ENCODE results near the gene PLEKHA5.
"Not testable (repeated sequence)": the region's sequence is repeated elsewhere in the genome, so short reads cannot be mapped to it uniquely, and the experiment has no call there.

The PLEKHA5 gene

DNA sequence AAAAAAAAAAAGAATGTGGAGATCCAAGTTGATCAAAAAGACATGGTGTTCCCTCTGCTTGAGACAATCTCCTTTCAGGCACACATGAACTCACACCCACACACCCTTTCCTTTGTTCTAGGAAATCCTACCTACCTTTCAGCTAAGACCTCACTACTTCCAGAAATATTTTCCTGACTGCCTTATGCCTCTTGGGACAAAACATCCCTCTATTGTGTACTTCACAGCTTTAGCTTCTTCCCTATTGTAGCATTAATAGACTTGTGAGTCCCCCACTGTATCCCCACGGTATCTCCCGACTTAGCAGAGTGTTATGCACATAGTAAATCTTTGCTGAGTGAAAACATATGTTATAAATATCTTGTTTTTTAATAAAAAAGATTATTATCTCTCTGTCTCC, 264.9 kb downstream of the PLEKHA5 start:
- TF ChIP-seq, protein P1, sequence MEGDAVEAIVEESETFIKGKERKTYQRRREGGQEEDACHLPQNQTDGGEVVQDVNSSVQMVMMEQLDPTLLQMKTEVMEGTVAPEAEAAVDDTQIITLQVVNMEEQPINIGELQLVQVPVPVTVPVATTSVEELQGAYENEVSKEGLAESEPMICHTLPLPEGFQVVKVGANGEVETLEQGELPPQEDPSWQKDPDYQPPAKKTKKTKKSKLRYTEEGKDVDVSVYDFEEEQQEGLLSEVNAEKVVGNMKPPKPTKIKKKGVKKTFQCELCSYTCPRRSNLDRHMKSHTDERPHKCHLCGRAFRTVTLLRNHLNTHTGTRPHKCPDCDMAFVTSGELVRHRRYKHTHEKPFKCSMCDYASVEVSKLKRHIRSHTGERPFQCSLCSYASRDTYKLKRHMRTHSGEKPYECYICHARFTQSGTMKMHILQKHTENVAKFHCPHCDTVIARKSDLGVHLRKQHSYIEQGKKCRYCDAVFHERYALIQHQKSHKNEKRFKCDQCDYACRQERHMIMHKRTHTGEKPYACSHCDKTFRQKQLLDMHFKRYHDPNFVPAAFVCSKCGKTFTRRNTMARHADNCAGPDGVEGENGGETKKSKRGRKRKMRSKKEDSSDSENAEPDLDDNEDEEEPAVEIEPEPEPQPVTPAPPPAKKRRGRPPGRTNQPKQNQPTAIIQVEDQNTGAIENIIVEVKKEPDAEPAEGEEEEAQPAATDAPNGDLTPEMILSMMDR (IDR thresholded peaks at IDR 0.05; ENCODE audit: low read depth, low read length, poor library complexity, severe bottlenecking): no peak
- TF ChIP-seq EZH2phosphoT487 (IDR thresholded peaks at IDR 0.05; ENCODE audit: borderline replicate concordance, low read length): no peak
- Histone ChIP-seq H3K4me1 (ENCODE audit: control insufficient read depth, low read length) (no peaks in the 10 kb centered on the region), H3K79me2 (ENCODE audit: control insufficient read depth, low read length) (no peaks in the 10 kb centered on the region), H3F3A (ENCODE audit: control insufficient read depth, insufficient read depth) (no peaks in the 10 kb centered on the region), H3K9me2 (replicated peaks; ENCODE audit: control insufficient read depth, low read length) (no peaks in the 10 kb centered on the region), H3K27ac (ENCODE audit: low read depth, low read length) (no peak overlapping the region), H3K36me3 (ENCODE audit: control insufficient read depth, low read length) (no peaks in the 10 kb centered on the region), H3K27me3 (ENCODE audit: control insufficient read depth, low read length) (no peaks in the 10 kb centered on the region), H4K20me1 (ENCODE audit: control insufficient read depth, insufficient read depth, low read depth, low read length) (no peaks in the 10 kb centered on the region), H3K9me3 (ENCODE audit: control insufficient read depth, insufficient read depth, low read length) (no peaks in the 10 kb centered on the region), H3K4me2 (ENCODE audit: low read length) (no peak overlapping the region), H3K4me3 (ENCODE audit: low read length) (no peak overlapping the region)

DNA sequence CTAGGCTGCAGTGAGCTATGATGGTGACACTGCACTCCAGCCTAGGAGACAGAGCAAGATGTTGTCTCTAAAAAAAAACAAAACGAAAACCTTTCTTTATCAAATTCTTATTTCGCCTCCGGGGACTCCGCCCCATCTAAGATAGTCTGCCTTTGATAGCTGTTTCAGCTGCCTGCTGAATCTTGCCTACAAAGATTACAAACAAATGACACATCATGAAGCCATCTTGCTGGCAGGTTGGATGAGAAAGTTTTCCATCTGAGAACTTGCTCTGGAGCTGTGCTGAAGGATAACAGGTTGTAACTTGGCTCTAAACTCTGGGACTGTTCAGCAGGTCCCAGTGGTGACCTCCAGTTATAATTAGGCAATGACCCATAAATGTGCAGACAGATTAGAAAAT, 268.0 kb downstream of the PLEKHA5 start:
- Histone ChIP-seq H3K27me3 (ENCODE audit: control insufficient read depth, low read length) (no peaks in the 10 kb centered on the region), H3K4me1 (ENCODE audit: control insufficient read depth, low read length) (no peaks in the 10 kb centered on the region), H3K4me3 (ENCODE audit: low read length) (no peak overlapping the region), H3F3A (ENCODE audit: control insufficient read depth, insufficient read depth) (no peaks in the 10 kb centered on the region), H3K36me3 (ENCODE audit: control insufficient read depth, low read length) (no peaks in the 10 kb centered on the region), H3K9me3 (ENCODE audit: control insufficient read depth, insufficient read depth, low read length) (no peaks in the 10 kb centered on the region), H3K9me2 (replicated peaks; ENCODE audit: control insufficient read depth, low read length) (no peaks in the 10 kb centered on the region), H3K27ac (ENCODE audit: low read depth, low read length) (no peak overlapping the region), H3K4me2 (ENCODE audit: low read length) (no peak overlapping the region), H4K20me1 (ENCODE audit: control insufficient read depth, insufficient read depth, low read depth, low read length) (no peaks in the 10 kb centered on the region), H3K79me2 (ENCODE audit: control insufficient read depth, low read length) (no peaks in the 10 kb centered on the region)
- no peak for TF ChIP-seq EZH2phosphoT487 (IDR thresholded peaks at IDR 0.05; ENCODE audit: borderline replicate concordance, low read length)
- TF ChIP-seq, protein P1 (IDR thresholded peaks at IDR 0.05; ENCODE audit: low read depth, low read length, poor library complexity, severe bottlenecking): no peak

DNA sequence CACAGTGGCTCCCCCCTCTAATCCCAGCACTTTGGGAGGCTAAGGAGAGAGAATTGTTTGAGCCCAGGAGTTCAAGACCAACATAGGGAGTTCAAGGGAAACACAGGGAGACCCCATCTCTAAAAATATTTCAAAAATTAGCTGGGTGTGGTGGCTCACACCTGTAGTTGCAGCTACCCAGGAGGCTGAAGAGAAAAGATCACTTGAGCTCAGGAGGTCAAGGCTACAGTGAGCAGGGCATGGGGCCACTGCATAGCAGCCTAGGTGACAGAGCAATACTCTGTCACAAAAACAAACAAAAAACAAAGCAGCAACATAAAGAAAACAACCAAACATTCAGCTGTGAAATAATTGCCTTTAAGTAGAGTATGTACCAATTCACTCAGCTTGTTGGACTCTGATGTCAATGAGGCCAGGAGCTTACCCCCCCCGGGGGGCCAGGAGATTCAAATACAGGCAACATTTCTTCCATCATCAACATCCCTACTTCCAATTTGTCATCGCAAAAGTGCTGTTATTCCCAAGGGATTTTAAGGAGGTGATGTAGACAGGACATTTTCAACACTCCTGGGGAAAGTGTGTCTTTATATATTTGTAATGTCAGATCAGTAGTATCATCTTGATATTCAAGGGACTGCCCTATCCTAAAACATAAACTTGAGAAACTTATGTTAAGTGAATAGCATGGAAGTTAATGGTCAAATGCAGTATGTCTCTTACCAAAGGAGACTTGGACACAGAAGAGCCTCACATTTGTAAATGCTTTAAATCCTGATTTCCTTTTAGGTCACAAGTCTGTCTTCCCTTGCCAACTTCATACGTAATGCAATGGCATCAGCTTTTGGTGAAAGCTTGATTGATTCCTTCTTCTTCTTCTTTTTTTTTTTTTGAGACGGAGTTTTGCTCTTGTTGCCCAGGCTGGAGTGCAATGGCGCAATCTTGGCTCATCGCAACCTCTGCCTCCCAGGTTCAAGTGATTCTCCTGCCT, 269.1 kb downstream of the PLEKHA5 start:
- Histone ChIP-seq H3K27me3 (ENCODE audit: control insufficient read depth, low read length) (no peaks in the 10 kb centered on the region), H3K4me3 (ENCODE audit: low read length) (no peak overlapping the region), H3F3A (ENCODE audit: control insufficient read depth, insufficient read depth) (no peaks in the 10 kb centered on the region), H3K79me2 (ENCODE audit: control insufficient read depth, low read length) (no peaks in the 10 kb centered on the region), H3K9me2 (replicated peaks; ENCODE audit: control insufficient read depth, low read length) (no peaks in the 10 kb centered on the region), H3K36me3 (ENCODE audit: control insufficient read depth, low read length) (no peaks in the 10 kb centered on the region), H4K20me1 (ENCODE audit: control insufficient read depth, insufficient read depth, low read depth, low read length) (no peaks in the 10 kb centered on the region), H3K4me2 (ENCODE audit: low read length) (no peak overlapping the region), H3K4me1 (ENCODE audit: control insufficient read depth, low read length) (no peaks in the 10 kb centered on the region), H3K9me3 (ENCODE audit: control insufficient read depth, insufficient read depth, low read length) (no peaks in the 10 kb centered on the region), H3K27ac (ENCODE audit: low read depth, low read length) (no peak overlapping the region)
- TF ChIP-seq EZH2phosphoT487 (IDR thresholded peaks at IDR 0.05; ENCODE audit: borderline replicate concordance, low read length): no peak
- TF ChIP-seq, protein P1 (IDR thresholded peaks at IDR 0.05; ENCODE audit: low read depth, low read length, poor library complexity, severe bottlenecking): no peak

DNA sequence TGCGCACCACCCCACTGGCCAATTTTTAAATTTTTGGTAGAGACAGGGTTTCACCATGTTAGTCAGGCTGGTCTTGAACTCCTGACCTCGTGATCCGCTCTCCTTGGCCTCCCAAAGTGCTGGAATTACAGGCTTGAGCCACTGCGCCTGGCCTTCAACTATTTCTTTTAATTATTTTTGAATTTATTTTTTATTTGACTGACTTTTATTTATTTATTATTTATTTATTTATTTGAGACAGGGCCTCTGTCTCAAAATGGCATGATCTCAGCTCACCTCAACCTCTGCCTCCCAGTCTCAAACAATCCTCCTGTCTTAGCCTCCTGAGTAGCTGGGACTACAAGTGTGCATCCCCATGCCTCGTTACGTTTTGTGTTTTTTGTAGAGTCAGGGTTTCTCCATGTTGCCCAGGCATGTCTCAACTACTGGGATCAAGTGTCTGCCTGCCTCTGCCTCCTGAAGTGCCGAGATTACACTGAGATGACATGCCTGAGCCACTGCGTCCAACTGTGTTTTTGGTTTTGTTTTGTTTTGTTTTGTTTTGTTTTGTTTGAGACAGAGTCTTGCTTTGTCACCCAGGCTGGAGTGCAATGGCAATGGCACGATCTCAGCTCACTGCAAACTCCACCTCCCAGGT, 271.2 kb downstream of the PLEKHA5 start:
- not testable (repeated sequence) for H3F3A ChIP-seq (ENCODE audit: control insufficient read depth, insufficient read depth); H3K9me3 ChIP-seq (ENCODE audit: control insufficient read depth, insufficient read depth, low read length); H3K4me3 ChIP-seq (ENCODE audit: low read length); H3K4me1 ChIP-seq (ENCODE audit: control insufficient read depth, low read length); H3K27me3 ChIP-seq (ENCODE audit: control insufficient read depth, low read length); H3K9me2 ChIP-seq (replicated peaks; ENCODE audit: control insufficient read depth, low read length); H4K20me1 ChIP-seq (ENCODE audit: control insufficient read depth, insufficient read depth, low read depth, low read length); H3K4me2 ChIP-seq (ENCODE audit: low read length); H3K79me2 ChIP-seq (ENCODE audit: control insufficient read depth, low read length); H3K27ac ChIP-seq (ENCODE audit: low read depth, low read length); H3K36me3 ChIP-seq (ENCODE audit: control insufficient read depth, low read length)
